Measurements from ENCODE around the gene DPEP3. TPM values are rescaled to one million over a fixed set of nuclear protein-coding genes. Genes with fewer than 3 reads are reported as not detected.

The DPEP3 gene
- total RNA-seq, 4 donors from 2014 or later, result 0.14 TPM; not detected in 3

- DNase-seq, result no peak
- H3K27me3 ChIP-seq, result no peaks in the 10 kb centered on the region
- H3K36me3 ChIP-seq, result no peaks in the 10 kb centered on the region
- H3K4me1 ChIP-seq, result no peaks in the 10 kb centered on the region
- no peak for TF ChIP-seq POLR2A (IDR thresholded peaks at IDR 0.05)
- H3K9me3 ChIP-seq, result no peaks in the 10 kb centered on the region
- H3K27ac ChIP-seq, result no peak overlapping the region
- intact Hi-C loops (cut with DNase I; ENCODE audit: low total_unique reads), result no loop called here
- no peak overlapping the region for H3K4me3 ChIP-seq
These were observed 28.9 kb upstream of the DPEP3 start for GRCh38 chr16:68009157-68009735.

GRCh38 chr16:68005786-68006286 is 25.5 kb upstream of the DPEP3 start:
- no peaks in the 10 kb centered on the region for H3K4me1 ChIP-seq
- intact Hi-C loops (cut with DNase I; ENCODE audit: low total_unique reads), result no loop called here
- DNase-seq, result no peak
- no peaks in the 10 kb centered on the region for H3K36me3 ChIP-seq
- H3K9me3 ChIP-seq, result no peaks in the 10 kb centered on the region
- TF ChIP-seq POLR2A (IDR thresholded peaks at IDR 0.05), result no peak
- TF ChIP-seq CTCF (IDR thresholded peaks at IDR 0.05), result no peak
- H3K4me3 ChIP-seq, result no peak overlapping the region
- H3K27ac ChIP-seq, result peak overlapping the region in 1 of 2 donors; percentile 48
- no peaks in the 10 kb centered on the region for H3K27me3 ChIP-seq

GRCh38 chr16:68005211-68005610 is 24.9 kb upstream of the DPEP3 start:
- Histone ChIP-seq H3K9me3 (no peaks in the 10 kb centered on the region), H3K4me3 (no peak overlapping the region), H3K27ac (peak overlapping the region in 1 of 2 donors; percentile 48), H3K4me1 (no peaks in the 10 kb centered on the region), H3K36me3 (no peaks in the 10 kb centered on the region), H3K27me3 (no peaks in the 10 kb centered on the region)
- TF ChIP-seq POLR2A (IDR thresholded peaks at IDR 0.05) (no peak), CTCF (IDR thresholded peaks at IDR 0.05) (no peak)
- DNase-seq, result no peak
- intact Hi-C loops (cut with DNase I; ENCODE audit: low total_unique reads), result no loop called here

- intact Hi-C loops (cut with DNase I; ENCODE audit: low total_unique reads), result no loop called here
- Histone ChIP-seq H3K27ac (no peak overlapping the region), H3K4me1 (no peaks in the 10 kb centered on the region), H3K27me3 (no peaks in the 10 kb centered on the region), H3K4me3 (no peak overlapping the region), H3K36me3 (no peaks in the 10 kb centered on the region), H3K9me3 (no peaks in the 10 kb centered on the region)
- TF ChIP-seq CTCF (IDR thresholded peaks at IDR 0.05) (no peak), POLR2A (IDR thresholded peaks at IDR 0.05) (no peak)
- DNase-seq, result no peak
These were observed 22.7 kb upstream of the DPEP3 start for GRCh38 chr16:68003031-68003430.

- Histone ChIP-seq H3K4me3 (no peak overlapping the region), H3K27ac (peak overlapping the region in 1 of 2 donors; percentile 41)
- intact Hi-C loops (cut with DNase I; ENCODE audit: low total_unique reads), result no loop called here
These were observed 20.2 kb upstream of the DPEP3 start for GRCh38 chr16:68000450-68000849.

More at GRCh38 chr16:68000450-68000849, 20.2 kb upstream of the DPEP3 start:
- Histone ChIP-seq H3K9me3 (no peaks in the 10 kb centered on the region), H3K4me1 (no peaks in the 10 kb centered on the region), H3K27me3 (no peaks in the 10 kb centered on the region), H3K36me3 (no peaks in the 10 kb centered on the region)
- no peak for DNase-seq
- TF ChIP-seq CTCF (IDR thresholded peaks at IDR 0.05) (no peak), POLR2A (IDR thresholded peaks at IDR 0.05) (no peak)

Data from uterus (tissue), 4 donors.